ENCODE measurements around the gene TRMT112. TPM values are rescaled to one million over a fixed set of nuclear protein-coding genes. Genes with fewer than 3 reads are reported as not detected.

TRMT112 gene
- total and polyA plus RNA-seq, 10 of the 15 experiments (the other 5 are each of a cell fraction or from before 2014, with no cell fraction given) = 212 to 455 (median 308) TPM

- TF ChIP-seq, protein P1, sequence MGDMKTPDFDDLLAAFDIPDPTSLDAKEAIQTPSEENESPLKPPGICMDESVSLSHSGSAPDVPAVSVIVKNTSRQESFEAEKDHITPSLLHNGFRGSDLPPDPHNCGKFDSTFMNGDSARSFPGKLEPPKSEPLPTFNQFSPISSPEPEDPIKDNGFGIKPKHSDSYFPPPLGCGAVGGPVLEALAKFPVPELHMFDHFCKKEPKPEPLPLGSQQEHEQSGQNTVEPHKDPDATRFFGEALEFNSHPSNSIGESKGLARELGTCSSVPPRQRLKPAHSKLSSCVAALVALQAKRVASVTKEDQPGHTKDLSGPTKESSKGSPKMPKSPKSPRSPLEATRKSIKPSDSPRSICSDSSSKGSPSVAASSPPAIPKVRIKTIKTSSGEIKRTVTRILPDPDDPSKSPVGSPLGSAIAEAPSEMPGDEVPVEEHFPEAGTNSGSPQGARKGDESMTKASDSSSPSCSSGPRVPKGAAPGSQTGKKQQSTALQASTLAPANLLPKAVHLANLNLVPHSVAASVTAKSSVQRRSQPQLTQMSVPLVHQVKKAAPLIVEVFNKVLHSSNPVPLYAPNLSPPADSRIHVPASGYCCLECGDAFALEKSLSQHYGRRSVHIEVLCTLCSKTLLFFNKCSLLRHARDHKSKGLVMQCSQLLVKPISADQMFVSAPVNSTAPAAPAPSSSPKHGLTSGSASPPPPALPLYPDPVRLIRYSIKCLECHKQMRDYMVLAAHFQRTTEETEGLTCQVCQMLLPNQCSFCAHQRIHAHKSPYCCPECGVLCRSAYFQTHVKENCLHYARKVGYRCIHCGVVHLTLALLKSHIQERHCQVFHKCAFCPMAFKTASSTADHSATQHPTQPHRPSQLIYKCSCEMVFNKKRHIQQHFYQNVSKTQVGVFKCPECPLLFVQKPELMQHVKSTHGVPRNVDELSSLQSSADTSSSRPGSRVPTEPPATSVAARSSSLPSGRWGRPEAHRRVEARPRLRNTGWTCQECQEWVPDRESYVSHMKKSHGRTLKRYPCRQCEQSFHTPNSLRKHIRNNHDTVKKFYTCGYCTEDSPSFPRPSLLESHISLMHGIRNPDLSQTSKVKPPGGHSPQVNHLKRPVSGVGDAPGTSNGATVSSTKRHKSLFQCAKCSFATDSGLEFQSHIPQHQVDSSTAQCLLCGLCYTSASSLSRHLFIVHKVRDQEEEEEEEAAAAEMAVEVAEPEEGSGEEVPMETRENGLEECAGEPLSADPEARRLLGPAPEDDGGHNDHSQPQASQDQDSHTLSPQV (IDR thresholded peaks at IDR 0.05) = 0 out of 2 replicates have a peak, but pooled peaks have one; percentile 67
- TF ChIP-seq NFYB (IDR thresholded peaks at IDR 0.05; ENCODE audit: insufficient read depth, low read depth, low read length) (peak; percentile 90), MEF2B (IDR thresholded peaks at IDR 0.05; ENCODE audit: partially characterized antibody, poor library complexity, severe bottlenecking) (no peak), SMC3 (IDR thresholded peaks at IDR 0.05; ENCODE audit: borderline replicate concordance, low read length) (no peak), RUNX3 (IDR thresholded peaks at IDR 0.05; ENCODE audit: low read length) (peak; percentile 78), RBBP5 (conservative IDR thresholded peaks at IDR 0.05) (no peak), SREBF1 (IDR thresholded peaks at IDR 0.05; ENCODE audit: low read length) (no peak), CHD4 (IDR thresholded peaks at IDR 0.05) (no peak), IKZF1 (conservative IDR thresholded peaks at IDR 0.05) (no peak; the same call in 1 of the 2 replicates), SRF (IDR thresholded peaks at IDR 0.05; ENCODE audit: low read depth in 2 of 2, low read length in 2 of 2) (no peak), CHD1 (IDR thresholded peaks at IDR 0.05; ENCODE audit: low read depth, low read length) (peak; percentile 76; the same call in 1 of the 2 replicates), NR2F1 (conservative IDR thresholded peaks at IDR 0.05) (peak; percentile 60; the same call in 1 of the 2 replicates), ESRRA (IDR thresholded peaks at IDR 0.05; ENCODE audit: low read length) (no peak), BRCA1 (IDR thresholded peaks at IDR 0.05; ENCODE audit: low read depth, low read length) (no peak)
- TF ChIP-seq, protein P2, sequence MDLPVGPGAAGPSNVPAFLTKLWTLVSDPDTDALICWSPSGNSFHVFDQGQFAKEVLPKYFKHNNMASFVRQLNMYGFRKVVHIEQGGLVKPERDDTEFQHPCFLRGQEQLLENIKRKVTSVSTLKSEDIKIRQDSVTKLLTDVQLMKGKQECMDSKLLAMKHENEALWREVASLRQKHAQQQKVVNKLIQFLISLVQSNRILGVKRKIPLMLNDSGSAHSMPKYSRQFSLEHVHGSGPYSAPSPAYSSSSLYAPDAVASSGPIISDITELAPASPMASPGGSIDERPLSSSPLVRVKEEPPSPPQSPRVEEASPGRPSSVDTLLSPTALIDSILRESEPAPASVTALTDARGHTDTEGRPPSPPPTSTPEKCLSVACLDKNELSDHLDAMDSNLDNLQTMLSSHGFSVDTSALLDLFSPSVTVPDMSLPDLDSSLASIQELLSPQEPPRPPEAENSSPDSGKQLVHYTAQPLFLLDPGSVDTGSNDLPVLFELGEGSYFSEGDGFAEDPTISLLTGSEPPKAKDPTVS (IDR thresholded peaks at IDR 0.05; ENCODE audit: low read depth, low read length) = peak; percentile 57; the same call in 1 of the 2 replicates
- TF ChIP-seq, protein P3, sequence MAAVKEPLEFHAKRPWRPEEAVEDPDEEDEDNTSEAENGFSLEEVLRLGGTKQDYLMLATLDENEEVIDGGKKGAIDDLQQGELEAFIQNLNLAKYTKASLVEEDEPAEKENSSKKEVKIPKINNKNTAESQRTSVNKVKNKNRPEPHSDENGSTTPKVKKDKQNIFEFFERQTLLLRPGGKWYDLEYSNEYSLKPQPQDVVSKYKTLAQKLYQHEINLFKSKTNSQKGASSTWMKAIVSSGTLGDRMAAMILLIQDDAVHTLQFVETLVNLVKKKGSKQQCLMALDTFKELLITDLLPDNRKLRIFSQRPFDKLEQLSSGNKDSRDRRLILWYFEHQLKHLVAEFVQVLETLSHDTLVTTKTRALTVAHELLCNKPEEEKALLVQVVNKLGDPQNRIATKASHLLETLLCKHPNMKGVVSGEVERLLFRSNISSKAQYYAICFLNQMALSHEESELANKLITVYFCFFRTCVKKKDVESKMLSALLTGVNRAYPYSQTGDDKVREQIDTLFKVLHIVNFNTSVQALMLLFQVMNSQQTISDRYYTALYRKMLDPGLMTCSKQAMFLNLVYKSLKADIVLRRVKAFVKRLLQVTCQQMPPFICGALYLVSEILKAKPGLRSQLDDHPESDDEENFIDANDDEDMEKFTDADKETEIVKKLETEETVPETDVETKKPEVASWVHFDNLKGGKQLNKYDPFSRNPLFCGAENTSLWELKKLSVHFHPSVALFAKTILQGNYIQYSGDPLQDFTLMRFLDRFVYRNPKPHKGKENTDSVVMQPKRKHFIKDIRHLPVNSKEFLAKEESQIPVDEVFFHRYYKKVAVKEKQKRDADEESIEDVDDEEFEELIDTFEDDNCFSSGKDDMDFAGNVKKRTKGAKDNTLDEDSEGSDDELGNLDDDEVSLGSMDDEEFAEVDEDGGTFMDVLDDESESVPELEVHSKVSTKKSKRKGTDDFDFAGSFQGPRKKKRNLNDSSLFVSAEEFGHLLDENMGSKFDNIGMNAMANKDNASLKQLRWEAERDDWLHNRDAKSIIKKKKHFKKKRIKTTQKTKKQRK (IDR thresholded peaks at IDR 0.05; ENCODE audit: low read depth, low read length) = no peak
These were observed at the start of gene TRMT112 (continued) for GRCh38 chr11:64317325-64317960.

Measured in GM12878 (cell line).